Stimulated activated CD8-positive, alpha-beta memory T cell treated with anti-CD3 and anti-CD28 coated beads, Interleukin-7, amount 100 ng/mL, for 1 hour (primary cell): ENCODE data around the gene PCGF3.
"Not testable (repeated sequence)": the region's sequence is repeated elsewhere in the genome, so short reads cannot be mapped to it uniquely, and the experiment has no call there.

Experiments used
- DNase-seq, 2 donors: peaks; one replicate each; pipeline ENCODE4 v3.0.0-alpha.2; 2020; ENCODE audit warnings: low read depth in 2 of 2

The PCGF3 gene

DNA sequence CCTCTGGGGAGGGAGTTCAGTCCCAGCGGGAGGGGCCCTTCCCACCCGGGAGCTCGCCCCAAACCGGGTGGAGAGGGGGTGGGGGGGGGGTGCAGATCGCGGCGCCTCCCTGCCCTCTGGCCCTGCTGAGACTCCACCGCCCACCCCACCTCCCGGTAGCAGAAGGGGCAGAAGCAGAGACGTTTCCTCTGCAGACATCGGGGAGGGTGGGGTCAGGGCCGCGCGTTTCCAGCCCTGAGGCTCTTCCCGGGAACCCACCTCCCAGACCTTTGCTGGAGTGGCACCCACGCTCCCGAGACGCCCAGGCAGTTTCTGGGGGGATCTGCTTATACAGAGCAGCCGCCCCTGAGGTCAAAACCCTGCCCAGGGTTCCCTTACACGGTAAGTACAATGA lies 90.1 kb downstream of the PCGF3 start:
- DNase-seq: no peak

DNA sequence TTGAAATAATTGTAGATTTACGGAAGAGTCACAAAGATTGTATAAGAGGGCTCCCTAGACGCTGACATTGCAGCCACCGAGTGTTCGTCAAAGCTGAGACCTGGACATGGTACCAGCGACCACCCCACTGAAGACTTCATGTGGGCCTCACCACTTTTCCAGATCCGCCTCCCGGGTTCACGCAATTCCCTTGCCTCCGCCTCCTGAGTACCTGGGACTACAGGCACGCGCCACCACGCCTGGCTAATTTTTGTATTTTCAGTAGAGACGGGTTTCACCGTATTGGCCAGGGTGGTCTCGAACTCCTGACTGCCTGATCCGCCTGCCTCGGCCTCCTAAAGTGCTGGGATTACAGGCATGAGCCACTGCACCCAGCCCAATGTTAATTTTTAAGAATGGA lies 90.6 kb downstream of the PCGF3 start:
- no peak for DNase-seq

DNA sequence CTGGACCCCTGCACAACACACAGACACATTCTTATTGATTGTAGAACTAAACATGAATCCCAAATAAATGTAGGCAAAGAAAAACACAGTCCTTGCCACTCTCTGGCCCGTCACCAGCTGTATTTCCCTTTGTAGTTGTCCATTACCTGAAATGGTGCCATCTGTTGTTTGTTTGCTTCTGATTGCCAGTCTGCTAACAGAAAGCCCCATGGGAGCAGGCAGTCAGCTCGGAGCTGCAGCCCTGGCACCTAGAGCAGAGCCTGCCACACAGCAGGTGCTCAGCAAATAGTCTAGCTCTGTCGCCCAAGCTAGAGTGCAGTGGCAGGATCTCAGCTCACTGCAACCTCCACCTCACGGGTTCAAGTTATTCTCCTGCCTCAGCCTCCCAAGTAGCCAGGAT lies 91.4 kb downstream of the PCGF3 start:
- DNase-seq: no peak

DNA sequence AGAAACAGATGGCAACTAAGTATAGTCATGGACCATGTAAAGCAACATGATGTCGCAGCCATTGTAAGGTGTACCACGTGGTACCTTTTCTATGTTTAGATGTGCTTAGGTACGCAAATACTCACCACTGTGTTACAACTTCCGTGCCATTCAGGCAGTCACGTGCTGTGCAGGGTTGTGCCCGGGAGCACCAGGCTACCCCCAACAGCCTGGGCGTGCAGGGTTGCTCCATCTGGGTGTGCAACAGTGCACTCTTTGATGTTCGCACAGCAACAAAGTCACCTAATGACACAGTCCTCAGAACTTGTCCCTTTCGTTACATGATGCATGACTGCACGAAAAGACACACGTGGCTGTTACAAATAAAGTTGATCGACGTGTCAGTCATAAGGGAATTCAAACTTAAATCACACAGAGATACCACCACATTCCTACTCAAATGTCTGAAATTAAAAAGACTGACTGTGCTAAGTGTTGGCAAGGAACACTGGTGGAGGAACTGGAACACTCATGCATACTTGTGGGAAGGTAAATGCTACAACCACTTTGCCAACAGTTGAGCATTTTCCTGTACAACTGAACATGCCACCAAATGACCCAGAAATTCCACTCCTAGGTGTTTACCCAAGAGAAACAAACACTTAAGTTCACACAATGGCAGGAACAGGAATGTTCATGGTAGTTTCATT lies 95.9 kb downstream of the PCGF3 start:
- no peak for DNase-seq

DNA sequence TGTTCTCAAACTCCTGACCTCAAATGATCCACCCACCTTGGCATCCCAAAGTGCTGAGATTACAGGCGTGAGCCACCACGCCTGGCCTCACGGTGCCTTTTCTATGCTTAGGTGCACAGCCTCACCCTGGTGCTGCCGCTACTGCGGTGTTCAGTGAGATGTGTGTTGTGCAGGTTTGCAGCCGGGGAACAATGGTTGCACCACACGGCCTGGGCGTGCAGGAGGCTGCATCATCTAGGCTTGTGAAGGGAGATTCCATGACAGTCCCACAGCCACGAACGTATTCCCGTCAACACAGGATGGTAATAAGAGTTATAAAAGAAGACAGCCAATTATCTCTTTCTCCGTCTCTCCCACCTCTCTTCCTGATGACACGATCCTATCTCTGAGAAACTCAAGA lies 98.3 kb downstream of the PCGF3 start:
- no peak for DNase-seq

DNA sequence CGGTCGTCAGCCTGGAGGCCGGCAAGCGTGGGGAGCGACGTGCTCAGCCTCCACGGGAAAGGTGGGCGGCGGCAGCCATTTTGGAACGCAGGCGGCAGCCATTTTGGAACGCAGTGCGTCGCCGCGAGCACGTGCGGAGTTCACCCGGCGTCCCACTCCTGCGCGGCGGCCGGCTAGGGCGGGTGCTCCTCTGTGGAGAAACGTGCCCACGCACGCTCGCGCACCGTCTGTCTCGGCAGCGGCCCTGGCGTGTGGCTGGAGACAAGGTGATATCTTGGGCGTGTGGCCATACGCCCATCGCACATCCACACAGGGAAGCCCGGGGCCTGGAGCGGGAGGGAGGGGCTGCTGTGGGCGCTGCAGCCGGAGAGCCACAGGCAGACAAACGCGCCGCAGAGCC lies 99.2 kb downstream of the PCGF3 start:
- no peak for DNase-seq

DNA sequence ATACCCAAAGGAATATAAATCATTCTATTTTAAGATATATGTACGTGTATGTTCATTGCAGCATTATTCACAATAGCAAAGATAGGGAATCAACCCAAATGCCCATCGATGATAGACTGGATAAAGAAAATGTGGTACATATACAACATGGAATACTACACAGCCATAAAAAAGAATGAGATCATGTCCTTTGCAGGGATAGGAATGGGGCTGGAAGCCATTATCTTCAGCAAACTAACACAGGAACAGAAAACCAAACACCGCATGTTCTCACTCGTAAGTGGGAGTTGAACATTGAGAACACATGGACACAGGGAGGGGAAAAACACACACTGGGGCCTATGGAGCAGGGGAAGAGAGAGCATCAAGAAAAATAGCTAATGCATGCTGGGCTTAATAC lies 101.3 kb downstream of the PCGF3 start:
- not testable (repeated sequence) for DNase-seq

DNA sequence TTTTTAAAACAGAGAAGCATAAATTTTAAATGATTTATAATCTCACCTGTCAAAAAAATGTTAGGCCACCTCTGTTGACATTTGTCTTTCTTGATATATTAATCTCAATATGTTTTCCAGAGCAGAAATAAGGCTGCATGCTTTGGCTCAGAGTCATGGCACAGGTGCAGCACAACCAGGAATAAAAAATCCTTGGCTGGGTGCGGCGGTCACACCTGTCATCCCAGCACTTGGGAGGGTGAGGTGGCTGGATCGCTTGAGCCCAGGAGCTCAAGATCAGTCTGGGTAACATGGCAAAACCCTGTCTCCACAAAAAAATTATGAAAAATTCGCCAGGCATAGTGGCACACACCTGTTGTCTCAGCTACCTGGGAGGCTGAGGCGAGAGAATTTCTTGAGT lies 102.2 kb downstream of the PCGF3 start:
- DNase-seq: no peak

DNA sequence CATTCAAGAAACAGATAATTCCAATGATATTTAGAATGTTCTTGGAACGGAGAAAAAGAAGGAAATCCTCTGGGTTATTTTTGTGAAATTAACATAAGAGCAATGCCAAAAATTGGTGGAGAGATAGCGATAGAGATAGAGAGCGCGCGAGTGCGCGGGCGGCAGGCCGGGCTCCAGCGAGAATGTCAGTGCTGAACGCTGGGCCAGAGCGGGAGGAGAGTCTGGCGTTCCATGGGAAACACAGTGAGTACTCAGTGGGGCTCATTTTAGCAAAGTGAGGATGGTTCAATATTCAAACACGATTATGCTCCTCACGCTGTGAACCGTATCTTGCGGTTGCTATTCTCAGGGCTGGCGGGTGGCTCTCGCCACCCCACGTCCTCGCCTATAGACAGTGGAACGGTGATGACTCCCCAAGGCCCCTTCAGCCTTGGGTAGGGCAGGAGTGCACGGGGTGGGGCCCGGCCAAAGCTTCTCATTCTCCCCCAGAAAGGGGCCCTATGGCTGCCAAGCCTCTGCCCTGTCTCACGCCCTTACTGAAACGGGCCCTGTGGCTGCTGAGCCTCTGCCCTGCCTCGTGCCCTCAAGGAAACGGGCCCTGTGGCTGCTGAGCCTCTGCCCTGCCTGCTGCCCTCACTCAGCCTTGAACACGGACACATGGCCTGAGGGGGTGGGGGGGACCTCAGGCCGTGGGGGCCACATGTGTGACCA lies 103.4 kb downstream of the PCGF3 start:
- no peak for DNase-seq

DNA sequence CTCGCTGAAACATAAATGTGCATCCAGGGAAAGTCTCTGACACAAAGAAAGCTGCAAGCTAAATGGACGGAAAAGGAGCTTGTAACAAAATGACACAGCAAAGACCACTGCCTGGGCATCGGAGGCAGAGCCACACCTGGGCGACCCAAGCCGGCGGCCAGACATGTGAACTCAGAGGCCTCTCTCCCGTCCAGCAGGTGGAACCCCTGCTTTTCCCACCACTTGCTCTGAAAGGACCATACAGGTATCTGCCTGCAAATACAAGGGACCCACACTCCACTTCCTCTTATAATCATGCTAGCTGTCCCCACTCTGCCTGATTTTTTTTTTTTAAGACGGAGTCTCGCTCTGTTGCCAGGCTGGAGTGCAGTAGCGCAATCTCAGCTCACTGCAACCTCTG lies 108.3 kb downstream of the PCGF3 start:
- DNase-seq: no peak

DNA sequence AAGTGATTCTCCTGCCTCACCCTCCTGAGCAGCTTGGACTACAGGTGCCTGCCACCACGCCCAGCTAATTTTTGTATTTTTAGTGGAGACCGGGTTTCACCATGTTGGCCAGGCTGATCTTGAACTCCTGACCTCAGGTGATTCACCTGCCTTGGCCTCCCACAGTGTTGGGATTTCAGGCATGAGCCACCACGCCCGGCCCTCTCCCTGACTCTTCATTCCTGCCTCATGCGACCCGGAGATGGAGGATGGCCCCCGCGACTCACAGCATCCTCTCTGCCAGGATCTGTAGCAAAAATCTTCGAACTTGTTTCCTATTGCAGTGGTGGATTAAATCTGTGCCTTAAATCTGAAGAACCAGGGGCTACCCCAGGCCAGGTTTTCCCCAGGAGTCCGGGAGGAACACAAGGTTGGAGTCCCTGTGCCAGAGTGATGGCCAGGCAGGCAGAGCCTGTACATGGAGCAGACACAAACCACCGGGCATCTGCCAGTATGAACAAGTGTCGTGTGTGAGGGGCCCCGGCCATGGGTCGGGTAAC lies 108.7 kb downstream of the PCGF3 start:
- DNase-seq: no peak

DNA sequence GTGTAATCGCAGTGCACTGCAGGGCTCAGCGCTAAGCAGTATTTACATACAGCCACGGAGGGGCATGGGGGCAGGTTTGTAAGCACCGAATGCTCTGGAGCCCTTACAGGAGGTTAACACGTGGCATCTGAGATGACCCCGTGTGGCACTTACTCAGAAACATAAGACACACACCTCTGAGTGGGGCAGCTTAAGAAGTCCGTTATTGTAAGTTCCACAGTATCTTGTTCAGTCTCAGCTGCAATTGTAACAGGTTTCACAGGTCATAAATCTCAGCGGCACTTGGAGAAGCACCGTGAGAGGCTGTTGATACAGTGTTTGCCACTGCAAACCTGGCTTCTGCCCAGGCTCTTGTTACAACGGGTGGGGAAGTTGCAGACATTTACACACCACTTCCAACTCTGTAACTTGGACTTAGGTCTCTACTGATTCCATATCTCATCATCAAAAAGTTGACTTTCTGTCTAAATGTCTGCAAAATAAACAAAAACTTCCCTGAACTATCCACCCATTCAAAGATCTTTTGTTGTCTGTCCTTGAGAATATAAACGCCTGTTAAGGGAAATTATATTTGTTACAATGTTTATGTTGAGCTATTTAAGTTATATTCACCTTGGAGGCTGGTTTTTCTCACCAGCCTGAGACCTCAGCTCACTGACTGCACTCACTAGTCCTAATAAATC lies 110.0 kb downstream of the PCGF3 start:
- DNase-seq: no peak

DNA sequence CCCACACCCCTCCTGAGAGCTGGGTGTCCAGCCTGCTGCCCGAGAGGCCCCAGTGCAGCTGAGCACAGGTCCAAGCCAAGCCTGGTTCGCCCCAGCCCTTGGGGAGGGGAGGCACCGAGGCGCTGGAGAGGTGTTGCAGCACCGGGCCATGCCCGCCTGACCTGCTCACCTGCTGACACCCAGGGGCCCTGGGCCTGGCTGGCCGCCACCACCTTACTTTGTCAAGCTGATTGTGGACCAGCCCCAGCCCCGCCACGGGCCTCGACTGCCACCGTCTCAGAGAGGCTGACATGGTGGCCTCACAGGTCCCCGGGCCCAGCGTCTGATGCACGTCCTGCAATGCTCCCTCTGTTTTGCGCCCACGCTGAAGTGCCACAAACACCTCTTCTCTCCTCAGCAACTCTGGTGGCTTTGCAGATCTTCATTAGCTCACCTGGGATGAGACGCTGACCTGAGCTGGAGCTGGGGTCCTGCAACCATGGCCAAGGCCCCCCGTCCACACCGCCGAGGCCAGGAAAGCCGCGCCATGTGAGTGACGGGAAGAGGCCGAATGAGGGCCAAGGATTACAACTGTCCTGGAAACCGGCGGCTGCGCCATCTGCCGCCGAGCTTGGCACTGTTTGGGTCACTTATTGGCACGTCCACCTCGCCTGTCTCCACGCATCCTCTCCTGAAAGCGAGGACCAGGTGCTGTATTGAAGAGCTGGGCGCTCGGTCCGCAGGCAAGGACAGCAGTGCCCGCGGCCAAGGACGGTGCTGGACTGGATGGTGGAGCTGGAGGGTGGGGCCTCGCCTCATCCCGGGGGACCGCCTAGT lies 112.7 kb downstream of the PCGF3 start:
- DNase-seq: no peak

DNA sequence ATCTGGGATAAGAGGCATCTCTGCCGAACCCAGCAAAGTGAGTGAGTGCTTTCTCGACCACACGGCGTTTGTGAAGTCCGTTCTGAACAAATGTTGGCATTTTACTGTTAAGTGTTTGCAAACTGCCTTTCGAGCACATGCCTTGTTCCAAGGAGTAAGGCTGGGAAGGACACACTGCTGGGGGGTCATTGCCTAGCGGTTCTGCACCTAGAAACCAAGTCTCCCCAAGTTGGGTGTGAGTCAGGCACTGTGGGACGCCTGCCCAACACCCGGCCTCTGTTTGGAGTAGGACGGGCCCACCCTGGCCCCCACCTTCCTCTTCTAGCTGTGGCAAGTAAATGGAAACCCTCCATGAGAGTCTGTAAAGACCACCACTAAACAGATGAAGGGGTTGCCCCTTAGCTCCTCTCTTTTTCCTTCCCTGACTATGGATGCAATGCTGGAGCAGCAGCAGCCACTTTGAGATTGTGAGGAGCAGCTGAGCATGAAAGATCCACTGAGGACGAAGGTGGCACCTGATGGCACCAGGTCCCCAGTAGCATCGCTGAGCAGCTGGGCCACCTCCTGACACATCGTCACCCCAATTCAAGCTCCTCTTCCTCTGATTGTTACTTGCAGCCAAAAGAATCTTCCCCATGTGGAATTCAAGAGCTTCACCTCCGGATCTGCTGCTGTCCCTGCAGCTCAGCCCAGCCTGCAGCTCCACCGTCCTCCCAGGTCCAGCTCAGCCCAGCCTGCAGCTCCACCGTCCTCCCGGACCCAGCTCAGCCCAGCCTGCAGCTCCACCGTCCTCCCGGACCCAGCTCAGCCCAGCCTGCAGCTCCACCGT lies 114.0 kb downstream of the PCGF3 start:
- no peak for DNase-seq
